CD14-positive monocyte (primary cell): Measurements from ENCODE around the gene AQP2. TPM values are rescaled to one million over a fixed set of nuclear protein-coding genes. Genes with fewer than 3 reads are reported as not detected.
"Not testable (repeated sequence)": the region's sequence is repeated elsewhere in the genome, so short reads cannot be mapped to it uniquely, and the experiment has no call there.

ENCODE experiments used
- DNase-seq, 3 donors: peaks; one replicate each; pipeline ENCODE4 v3.0.0-alpha.2; 2011 to 2022
- H2AFZ ChIP-seq: 2 replicates; pipeline ENCODE4 v1.6.0; 2012; ENCODE audit warnings: mild to moderate bottlenecking, low read depth, low read length, inconsistent platforms; ENCODE audit not compliant: insufficient read depth, poor library complexity, severe bottlenecking
- H3K27ac ChIP-seq, 2 donors: 1 replicate in 1 of 2; 2 replicates in 1 of 2; pipeline ENCODE4 v1.5.1; 2012 to 2013; ENCODE audit warnings: low read length in 2 of 2, control low read depth in 1 of 2, inconsistent platforms in 1 of 2, low read depth in 1 of 2, mild to moderate bottlenecking in 1 of 2
- H3K27me3 ChIP-seq, 2 donors: one replicate each; pipeline versions ENCODE4 v1.6.0 to v1.6.1; 2011 to 2013; ENCODE audit warnings: low read length in 2 of 2; ENCODE audit not compliant: control insufficient read depth in 2 of 2, insufficient read depth in 2 of 2
- H3K36me3 ChIP-seq, 2 donors: replicated peaks in 1 of 2; 1 replicate in 1 of 2; 2 replicates in 1 of 2; pipeline versions ENCODE4 v1.5.1 to v1.6.1; 2012 to 2013; ENCODE audit warnings: low read length in 2 of 2, control low read depth in 1 of 2, inconsistent platforms in 1 of 2, mild to moderate bottlenecking in 1 of 2; ENCODE audit not compliant: insufficient read depth in 2 of 2, control insufficient read depth in 1 of 2
- H3K4me1 ChIP-seq, 2 donors: 1 replicate in 1 of 2; 2 replicates in 1 of 2; pipeline versions ENCODE4 v1.5.1 to v1.6.1; 2012 to 2013; ENCODE audit warnings: low read length in 2 of 2, control low read depth in 1 of 2, inconsistent platforms in 1 of 2, mild to moderate bottlenecking in 1 of 2, moderate library complexity in 1 of 2; ENCODE audit not compliant: insufficient read depth in 2 of 2, control insufficient read depth in 1 of 2
- H3K4me2 ChIP-seq: replicated peaks from 2 replicates; pipeline ENCODE3; 2012; ENCODE audit warnings: low read length, moderate library complexity, mild to moderate bottlenecking; ENCODE audit not compliant: poor library complexity, severe bottlenecking; ENCODE audit errors: extremely low read depth
- H3K4me3 ChIP-seq, 3 experiments: fragments of 200-600 bp in 1 of 3; sonication (generic) in 1 of 3; replicated peaks in 1 of 3; 1 replicate in 2 of 3; 2 replicates in 1 of 3; pipeline ENCODE4 v1.5.1; 2011 to 2013; ENCODE audit warnings: low read length in 3 of 3, mild to moderate bottlenecking in 3 of 3, control low read depth in 2 of 3, low read depth in 2 of 3, inconsistent platforms in 1 of 3, moderate library complexity in 1 of 3
- H3K79me2 ChIP-seq: 2 replicates; pipeline ENCODE4 v1.6.0; 2012; ENCODE audit warnings: mild to moderate bottlenecking, control low read depth, inconsistent platforms, low read length, moderate library complexity; ENCODE audit not compliant: insufficient read depth
- H3K9ac ChIP-seq: 2 replicates; pipeline ENCODE4 v1.6.0; 2017; ENCODE audit warnings: low read length, mild to moderate bottlenecking; ENCODE audit not compliant: insufficient read depth, poor library complexity, severe bottlenecking
- H3K9me3 ChIP-seq, 2 donors: replicated peaks in 1 of 2; 1 replicate in 1 of 2; 2 replicates in 1 of 2; pipeline versions ENCODE4 v1.5.1 to v1.6.1; 2012 to 2013; ENCODE audit warnings: low read length in 2 of 2, control low read depth in 1 of 2; ENCODE audit not compliant: control insufficient read depth in 1 of 2, insufficient read depth in 1 of 2
- H4K20me1 ChIP-seq: 2 replicates; pipeline ENCODE4 v1.6.0; 2012; ENCODE audit warnings: mild to moderate bottlenecking, low read length, control low read depth, moderate library complexity; ENCODE audit not compliant: insufficient read depth
- H3K27ac Mint-ChIP-seq, 7 donors: one replicate each; pipeline ENCODE4 v1.8.0; 2020; ENCODE audit warnings: mild to moderate bottlenecking in 7 of 7, mixed read lengths in 7 of 7, moderate library complexity in 6 of 7, inconsistent platforms in 2 of 7
- H3K27me3 Mint-ChIP-seq, 3 donors: one replicate each; pipeline ENCODE4 v1.8.0; 2021 to 2022; ENCODE audit warnings: low read depth in 3 of 3, mild to moderate bottlenecking in 3 of 3, mixed read lengths in 3 of 3, moderate library complexity in 3 of 3, inconsistent platforms in 1 of 3
- H3K36me3 Mint-ChIP-seq, 2 donors: one replicate each; pipeline ENCODE4 v1.8.0; 2020; ENCODE audit warnings: mixed read lengths in 2 of 2, inconsistent platforms in 1 of 2, mild to moderate bottlenecking in 1 of 2
- H3K4me1 Mint-ChIP-seq: one replicate; pipeline ENCODE4 v1.8.0; 2020; ENCODE audit warnings: mild to moderate bottlenecking, mixed read lengths
- H3K4me3 Mint-ChIP-seq, 2 donors: one replicate each; pipeline ENCODE4 v1.8.0; 2020; ENCODE audit warnings: mild to moderate bottlenecking in 2 of 2, mixed read lengths in 2 of 2, moderate library complexity in 1 of 2
- H3K9me3 Mint-ChIP-seq, 7 donors: one replicate each; pipeline ENCODE4 v1.8.0; 2020 to 2022; ENCODE audit warnings: mixed read lengths in 7 of 7, mild to moderate bottlenecking in 6 of 7, moderate library complexity in 6 of 7, inconsistent platforms in 2 of 7
- WGBS: methylation state at CpG from one replicate; pipeline ENCODE4 v1.1.5; 2013; ENCODE audit warnings: missing lambda C conversion rate; ENCODE audit not compliant: insufficient coverage; 5-methylcytosine and 5-hydroxymethylcytosine counted together
- intact Hi-C, 2 donors: fragments of 100-400 bp; cut with micrococcal nuclease; formaldehyde crosslinking; loops; one replicate each; pipeline versions ENCODE4 v1.15.0 to v1.15.1; 2023
- polyA plus RNA-seq, 3 donors: library from polyadenylated mRNA; depleted of rRNA in 1 of 3; unstranded in 2 of 3; stranded (reverse) in 1 of 3; fragments of 300-500 nt in 2 of 3; fragments of >200 nt in 1 of 3; fragmentation: Illumina TruSeq in 2 of 3; gene quantifications; 1 replicate in 2 of 3; 2 replicates in 1 of 3; pipeline ENCODE4 v1.2.3, GENCODE V29; 2012 to 2021
- TF ChIP-seq, protein P1 (sequence below): fragments of 200-600 bp; IDR thresholded peaks from one replicate; pipeline ENCODE4 v1.8.0; 2022; ENCODE audit warnings: antibody characterized with exemption, mild to moderate bottlenecking

The AQP2 gene
- polyA plus RNA-seq, 3 donors: not detected

GRCh38 chr12:49984476-49985359, 34.2 kb downstream of the AQP2 start:
- no peaks in the 10 kb centered on the region for H3K9me3 ChIP-seq
- H3K9ac ChIP-seq: no peak overlapping the region
- no peaks in the 10 kb centered on the region for H3K27me3 ChIP-seq
- peak overlapping the region in 1 of 2 donors; percentile 76 for H3K27ac ChIP-seq
- no peak overlapping the region for H3K4me3 Mint-ChIP-seq
- H3K36me3 ChIP-seq: no peaks in the 10 kb centered on the region
- H3K27ac Mint-ChIP-seq: peak overlapping the region in 2 of 7 donors; percentile 54 to 87
- H4K20me1 ChIP-seq: no peaks in the 10 kb centered on the region
- peaks cover 92% of the 10 kb centered on the region for H3K4me1 Mint-ChIP-seq
- no peak for DNase-seq
- peak overlapping the region; percentile 77 for H3K4me2 ChIP-seq
- peak overlapping the region; percentile 84 for H2AFZ ChIP-seq
- H3K4me3 ChIP-seq: peak overlapping the region in 1 of 3 experiments; percentile 65
- 93% methylated on average over 6 of the region's 9 CpGs for WGBS
- H3K79me2 ChIP-seq: peaks cover 7% of the 10 kb centered on the region
- peaks cover 81 to 94% of the 10 kb centered on the region in 2 donors for H3K4me1 ChIP-seq
- TF ChIP-seq, protein P1, sequence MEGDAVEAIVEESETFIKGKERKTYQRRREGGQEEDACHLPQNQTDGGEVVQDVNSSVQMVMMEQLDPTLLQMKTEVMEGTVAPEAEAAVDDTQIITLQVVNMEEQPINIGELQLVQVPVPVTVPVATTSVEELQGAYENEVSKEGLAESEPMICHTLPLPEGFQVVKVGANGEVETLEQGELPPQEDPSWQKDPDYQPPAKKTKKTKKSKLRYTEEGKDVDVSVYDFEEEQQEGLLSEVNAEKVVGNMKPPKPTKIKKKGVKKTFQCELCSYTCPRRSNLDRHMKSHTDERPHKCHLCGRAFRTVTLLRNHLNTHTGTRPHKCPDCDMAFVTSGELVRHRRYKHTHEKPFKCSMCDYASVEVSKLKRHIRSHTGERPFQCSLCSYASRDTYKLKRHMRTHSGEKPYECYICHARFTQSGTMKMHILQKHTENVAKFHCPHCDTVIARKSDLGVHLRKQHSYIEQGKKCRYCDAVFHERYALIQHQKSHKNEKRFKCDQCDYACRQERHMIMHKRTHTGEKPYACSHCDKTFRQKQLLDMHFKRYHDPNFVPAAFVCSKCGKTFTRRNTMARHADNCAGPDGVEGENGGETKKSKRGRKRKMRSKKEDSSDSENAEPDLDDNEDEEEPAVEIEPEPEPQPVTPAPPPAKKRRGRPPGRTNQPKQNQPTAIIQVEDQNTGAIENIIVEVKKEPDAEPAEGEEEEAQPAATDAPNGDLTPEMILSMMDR: no peak
- H3K9me3 Mint-ChIP-seq: peaks cover 0 to 4% (median 0%) of the 10 kb centered on the region in 7 donors
- peaks cover 0 to 3% (median 1%) of the 10 kb centered on the region in 3 donors for H3K27me3 Mint-ChIP-seq
- peaks cover 4 to 7% of the 10 kb centered on the region in 2 donors for H3K36me3 Mint-ChIP-seq
- intact Hi-C loops: loop anchor here in 1 of 2 donors (5.0 kb wide), 1 partner anchor 53 kb away; no protein-coding TSS in a partner anchor

GRCh38 chr12:49985981-49986380, 35.4 kb downstream of the AQP2 start:
- H3K27ac Mint-ChIP-seq: peak overlapping the region in 3 of 7 donors; percentile 58 to 71 (median 61)
- H3K4me3 Mint-ChIP-seq: no peak overlapping the region
- peaks cover 0 to 4% (median 0%) of the 10 kb centered on the region in 7 donors for H3K9me3 Mint-ChIP-seq
- no peaks in the 10 kb centered on the region for H3K36me3 ChIP-seq
- H3K36me3 Mint-ChIP-seq: peaks cover 4 to 6% of the 10 kb centered on the region in 2 donors
- H3K4me1 ChIP-seq: peaks cover 86 to 99% of the 10 kb centered on the region in 2 donors
- H3K9ac ChIP-seq: no peak overlapping the region
- H3K27ac ChIP-seq: peak overlapping the region in 1 of 2 donors; percentile 22
- intact Hi-C loops: no loop called here
- H3K9me3 ChIP-seq: no peaks in the 10 kb centered on the region
- H3K4me1 Mint-ChIP-seq: peaks cover 93% of the 10 kb centered on the region
- no peak for DNase-seq
- H3K27me3 ChIP-seq: no peaks in the 10 kb centered on the region
- no peak overlapping the region for H3K4me3 ChIP-seq
- TF ChIP-seq, protein P1: no peak
- peaks cover 7% of the 10 kb centered on the region for H3K79me2 ChIP-seq
- WGBS: 94% methylated on average over 3 of the region's 5 CpGs
- H3K4me2 ChIP-seq: no peak overlapping the region
- no peak overlapping the region for H2AFZ ChIP-seq
- peaks cover 0 to 1% (median 1%) of the 10 kb centered on the region in 3 donors for H3K27me3 Mint-ChIP-seq
- no peaks in the 10 kb centered on the region for H4K20me1 ChIP-seq

DNA sequence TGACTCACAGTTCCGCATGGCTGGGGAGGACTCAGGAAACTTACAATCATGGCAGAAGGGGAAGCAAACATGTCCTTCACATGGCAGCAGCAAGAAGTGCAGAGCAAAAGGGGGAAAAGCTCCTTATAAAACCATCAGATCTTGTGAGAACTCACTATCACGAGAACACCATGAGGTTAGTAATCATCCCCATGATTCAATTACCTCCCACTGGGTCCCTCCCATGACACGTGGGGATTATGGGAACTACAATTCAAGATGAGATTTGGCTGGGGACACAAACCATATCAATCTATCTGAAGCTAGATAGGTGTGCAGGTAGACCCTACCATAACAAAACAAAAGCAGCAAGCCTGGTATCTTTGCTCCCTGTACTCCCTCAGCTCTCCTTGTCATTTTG, 35.9 kb downstream of the AQP2 start:
- H4K20me1 ChIP-seq, H3K9me3 ChIP-seq, H3K27me3 ChIP-seq, H2AFZ ChIP-seq, intact Hi-C loops, H3K4me2 ChIP-seq, H3K9ac ChIP-seq, H3K36me3 ChIP-seq, H3K79me2 ChIP-seq, H3K9me3 Mint-ChIP-seq, H3K4me3 ChIP-seq, DNase-seq, H3K27me3 Mint-ChIP-seq, H3K36me3 Mint-ChIP-seq, H3K4me3 Mint-ChIP-seq: not testable (repeated sequence)
- H3K27ac Mint-ChIP-seq: peak overlapping the region; percentile 58 to 92 (median 79)
- Histone ChIP-seq H3K4me1 (peaks cover 87 to 96% of the 10 kb centered on the region in 2 donors), H3K27ac (peak overlapping the region in 1 of 2 donors; percentile 86)
- peaks cover 89% of the 10 kb centered on the region for H3K4me1 Mint-ChIP-seq
- WGBS: no CpG with 5 or more reads among the region's 3 CpGs
